Smooth muscle cell (in vitro differentiated cells): ENCODE results near the gene NFKBIA. TPM values are rescaled to one million over a fixed set of nuclear protein-coding genes. Genes with fewer than 3 reads are reported as not detected.
"Not testable (repeated sequence)": the region's sequence is repeated elsewhere in the genome, so short reads cannot be mapped to it uniquely, and the experiment has no call there.

Experiments
- DNase-seq: peaks from one replicate; lab custom pipeline; 2025; ENCODE audit not compliant: unreplicated experiment; lab: John Stamatoyannopoulos, UW
- H2AFZ ChIP-seq: fragments of 200-600 bp; sonication (generic); 2 replicates; pipeline ENCODE4 v1.6.0; 2016; ENCODE audit warnings: antibody characterized with exemption, low read depth, mild to moderate bottlenecking
- H3F3A ChIP-seq: fragments of 200-600 bp; sonication (generic); 2 replicates; pipeline ENCODE4 v1.6.0; 2017; ENCODE audit warnings: antibody characterized with exemption, low read depth
- H3K27ac ChIP-seq: fragments of 200-600 bp; sonication (generic); 2 replicates; pipeline ENCODE4 v1.5.1; 2016; ENCODE audit warnings: low read depth, mild to moderate bottlenecking
- H3K27me3 ChIP-seq: fragments of 200-600 bp; sonication (generic); 2 replicates; pipeline ENCODE4 v1.6.1; 2016; ENCODE audit warnings: low read depth, mild to moderate bottlenecking
- H3K36me3 ChIP-seq: fragments of 200-600 bp; sonication (generic); 2 replicates; pipeline ENCODE4 v1.5.1; 2016; ENCODE audit warnings: low read depth
- H3K4me1 ChIP-seq: fragments of 200-600 bp; sonication (generic); 2 replicates; pipeline ENCODE4 v1.5.1; 2016; ENCODE audit warnings: low read depth
- H3K4me2 ChIP-seq: fragments of 200-600 bp; sonication (generic); 2 replicates; pipeline ENCODE4 v1.6.0; 2016; ENCODE audit warnings: mild to moderate bottlenecking
- H3K4me3 ChIP-seq: fragments of 200-600 bp; sonication (generic); 2 replicates; pipeline ENCODE4 v1.5.1; 2016; ENCODE audit warnings: mild to moderate bottlenecking
- H3K79me2 ChIP-seq: fragments of 200-600 bp; sonication (generic); 2 replicates; pipeline ENCODE4 v1.6.0; 2016; ENCODE audit warnings: low read depth, mild to moderate bottlenecking
- H3K9ac ChIP-seq: fragments of 200-600 bp; sonication (generic); 2 replicates; pipeline ENCODE4 v1.6.0; 2016; ENCODE audit warnings: low read depth
- H3K9me3 ChIP-seq: fragments of 200-600 bp; sonication (generic); replicated peaks from 2 replicates; pipeline ENCODE4 v1.5.1; 2016; ENCODE audit warnings: low read depth
- H4K20me1 ChIP-seq: fragments of 200-600 bp; sonication (generic); 2 replicates; pipeline ENCODE4 v1.6.0; 2016; ENCODE audit warnings: low read depth
- WGBS: methylation state at CpG from one replicate; pipeline ENCODE4 v1.1.7; 2016; ENCODE audit warnings: low lambda C conversion rate; 5-methylcytosine and 5-hydroxymethylcytosine counted together
- polyA plus RNA-seq: library from polyadenylated mRNA; unstranded; fragments of >200 nt; fragmentation: Nextera tagmentation; extraction: Ambion mirVana; gene quantifications from 2 replicates; pipeline ENCODE4 v1.2.1, GENCODE V29; 2016
- total RNA-seq: library from RNA; depleted of rRNA; stranded (reverse); fragments of >200 nt; gene quantifications from 2 replicates; pipeline ENCODE4 v1.2.3, GENCODE V29; 2014
- TF ChIP-seq, protein P1 (sequence below): fragments of 200-600 bp; sonication (generic); IDR thresholded peaks from 2 replicates; pipeline ENCODE4 v1.5.1; 2017; ENCODE audit warnings: borderline replicate concordance, mild to moderate bottlenecking, antibody characterized with exemption; ENCODE audit not compliant: insufficient read depth, poor library complexity, severe bottlenecking

The NFKBIA gene
- total and polyA plus RNA-seq, 2 experiments from 2014 or later, result 215 to 223 TPM

DNA sequence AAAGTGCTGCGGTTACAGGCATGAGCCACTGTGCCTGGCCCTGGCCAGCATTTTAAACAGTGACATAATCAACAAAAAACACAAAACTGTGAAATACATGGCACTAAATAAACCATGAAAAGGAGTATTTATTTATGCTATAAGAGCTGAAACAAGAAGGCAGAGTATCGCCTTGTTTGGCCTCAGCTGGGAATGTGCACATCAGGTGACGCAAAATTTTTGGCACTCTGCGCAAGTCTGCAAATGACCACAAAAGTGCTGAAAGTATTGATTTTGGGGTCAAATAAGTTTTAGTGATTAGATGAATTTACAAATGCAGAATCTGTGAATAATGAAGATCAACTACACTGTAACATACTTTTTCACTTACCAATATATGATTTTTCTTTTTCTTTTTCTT is 36.6 kb upstream of the NFKBIA start:
- TF ChIP-seq, protein P1, sequence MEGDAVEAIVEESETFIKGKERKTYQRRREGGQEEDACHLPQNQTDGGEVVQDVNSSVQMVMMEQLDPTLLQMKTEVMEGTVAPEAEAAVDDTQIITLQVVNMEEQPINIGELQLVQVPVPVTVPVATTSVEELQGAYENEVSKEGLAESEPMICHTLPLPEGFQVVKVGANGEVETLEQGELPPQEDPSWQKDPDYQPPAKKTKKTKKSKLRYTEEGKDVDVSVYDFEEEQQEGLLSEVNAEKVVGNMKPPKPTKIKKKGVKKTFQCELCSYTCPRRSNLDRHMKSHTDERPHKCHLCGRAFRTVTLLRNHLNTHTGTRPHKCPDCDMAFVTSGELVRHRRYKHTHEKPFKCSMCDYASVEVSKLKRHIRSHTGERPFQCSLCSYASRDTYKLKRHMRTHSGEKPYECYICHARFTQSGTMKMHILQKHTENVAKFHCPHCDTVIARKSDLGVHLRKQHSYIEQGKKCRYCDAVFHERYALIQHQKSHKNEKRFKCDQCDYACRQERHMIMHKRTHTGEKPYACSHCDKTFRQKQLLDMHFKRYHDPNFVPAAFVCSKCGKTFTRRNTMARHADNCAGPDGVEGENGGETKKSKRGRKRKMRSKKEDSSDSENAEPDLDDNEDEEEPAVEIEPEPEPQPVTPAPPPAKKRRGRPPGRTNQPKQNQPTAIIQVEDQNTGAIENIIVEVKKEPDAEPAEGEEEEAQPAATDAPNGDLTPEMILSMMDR, result no peak
- no peak overlapping the region for H3K27ac ChIP-seq
- DNase-seq, result no peak
- WGBS, result 97% methylated on average over 4 of the region's 4 CpGs
- H3F3A ChIP-seq, result no peaks in the 10 kb centered on the region
- H3K79me2 ChIP-seq, result no peaks in the 10 kb centered on the region
- H4K20me1 ChIP-seq, result no peaks in the 10 kb centered on the region
- no peaks in the 10 kb centered on the region for H3K4me1 ChIP-seq
- H3K9ac ChIP-seq, result no peak overlapping the region
- H3K4me2 ChIP-seq, result no peak overlapping the region
- no peaks in the 10 kb centered on the region for H3K36me3 ChIP-seq
- no peak overlapping the region for H3K4me3 ChIP-seq
- H2AFZ ChIP-seq, result no peak overlapping the region
- no peaks in the 10 kb centered on the region for H3K9me3 ChIP-seq
- no peaks in the 10 kb centered on the region for H3K27me3 ChIP-seq

DNA sequence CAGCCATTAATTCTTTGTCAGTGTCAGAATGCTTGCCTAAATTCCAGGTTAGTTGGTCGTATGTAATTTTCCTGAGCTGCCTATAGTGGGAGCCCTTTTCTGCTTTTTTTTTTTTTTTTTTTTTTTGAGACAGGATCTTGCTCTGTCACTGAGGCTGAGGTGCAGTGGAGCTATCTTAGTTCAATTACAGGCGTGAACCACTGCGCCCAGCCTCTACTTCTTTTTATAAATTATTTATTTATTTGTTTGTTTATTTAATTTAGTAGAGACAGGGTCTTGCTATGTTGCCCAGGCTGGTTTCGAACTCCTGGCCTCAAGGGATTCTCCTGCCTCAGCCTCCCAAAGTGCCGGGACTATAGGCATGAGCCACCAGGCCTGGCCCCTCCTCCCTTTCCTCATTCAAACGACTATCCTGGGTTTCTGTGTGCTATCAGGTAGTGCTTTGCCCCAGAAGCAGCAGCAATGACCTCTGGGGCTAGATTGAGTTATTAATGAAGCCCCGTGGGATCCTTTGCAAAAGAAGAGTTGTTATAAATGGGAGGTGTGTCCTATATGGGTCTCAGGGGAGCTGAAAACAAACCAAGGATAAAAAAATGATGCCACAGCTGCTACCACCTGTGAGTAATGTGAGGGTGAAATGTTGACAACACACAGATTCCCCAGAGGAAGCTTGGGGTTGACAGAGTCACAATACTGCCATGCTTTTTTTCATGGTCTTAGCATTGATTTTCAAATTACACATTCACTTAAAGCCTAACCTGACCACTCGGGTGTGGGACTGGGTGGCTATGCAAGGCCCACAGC is 34.6 kb upstream of the NFKBIA start:
- H3K27ac ChIP-seq, result no peak overlapping the region
- no peak overlapping the region for H3K4me2 ChIP-seq
- H3K9me3 ChIP-seq, result no peaks in the 10 kb centered on the region
- H3K9ac ChIP-seq, result no peak overlapping the region
- TF ChIP-seq, protein P1, result peak; percentile 48
- H3K79me2 ChIP-seq, result no peaks in the 10 kb centered on the region
- no peaks in the 10 kb centered on the region for H3K27me3 ChIP-seq
- no peaks in the 10 kb centered on the region for H4K20me1 ChIP-seq
- 51% methylated on average over 8 of the region's 8 CpGs for WGBS
- H3K4me1 ChIP-seq, result no peaks in the 10 kb centered on the region
- H3K36me3 ChIP-seq, result no peaks in the 10 kb centered on the region
- DNase-seq, result no peak
- H3K4me3 ChIP-seq, result no peak overlapping the region
- no peak overlapping the region for H2AFZ ChIP-seq
- no peaks in the 10 kb centered on the region for H3F3A ChIP-seq

DNA sequence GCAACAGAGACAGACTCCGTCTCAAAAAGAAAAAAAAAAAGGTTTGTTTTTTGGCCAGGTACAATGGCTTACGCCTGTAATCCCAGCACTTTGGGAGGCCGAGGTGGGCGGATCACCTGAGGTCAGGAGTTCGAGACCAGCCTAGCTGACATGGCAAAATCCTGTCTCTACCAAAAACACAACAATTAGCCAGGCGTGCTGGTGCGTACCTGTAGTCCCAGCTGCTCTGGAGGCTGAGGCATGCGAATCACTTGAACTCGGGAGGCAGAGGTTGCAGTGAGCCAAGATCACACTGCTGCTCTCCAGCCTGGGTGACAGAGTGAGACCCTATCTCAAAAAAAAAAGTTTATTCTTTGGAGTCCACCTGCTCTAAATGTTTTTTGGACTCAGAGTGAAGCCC is 33.9 kb upstream of the NFKBIA start:
- H3K4me2 ChIP-seq, H3K79me2 ChIP-seq, H2AFZ ChIP-seq, H3K9me3 ChIP-seq, H3K27ac ChIP-seq, H4K20me1 ChIP-seq, H3K4me3 ChIP-seq, H3K27me3 ChIP-seq, H3F3A ChIP-seq, H3K9ac ChIP-seq, H3K36me3 ChIP-seq, DNase-seq, H3K4me1 ChIP-seq: not testable (repeated sequence)
- 95% methylated on average over 9 of the region's 9 CpGs for WGBS

DNA sequence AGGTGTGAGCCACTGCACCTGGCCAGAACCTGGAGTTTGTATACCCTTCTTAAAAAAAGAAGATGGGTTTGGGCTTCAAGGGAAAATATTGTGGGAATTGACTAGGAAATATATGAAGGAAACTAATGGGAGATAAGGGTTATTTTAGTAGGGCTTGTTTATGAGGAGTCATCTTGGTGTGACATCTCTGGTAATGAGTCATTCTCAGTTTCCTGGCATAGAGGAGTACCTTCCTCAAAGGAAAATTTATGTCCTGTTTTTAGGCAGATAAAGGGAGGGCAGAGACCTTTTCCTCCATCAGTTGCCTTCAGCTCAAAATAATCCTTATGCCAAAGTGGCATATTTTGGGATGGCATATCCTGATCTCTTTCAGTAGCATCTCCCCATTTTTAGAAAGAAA is 30.6 kb upstream of the NFKBIA start:
- no peak for DNase-seq
- Histone ChIP-seq H3K9ac (no peak overlapping the region), H3K4me1 (no peaks in the 10 kb centered on the region), H3K4me2 (no peak overlapping the region), H2AFZ (no peak overlapping the region), H3K27ac (no peak overlapping the region), H4K20me1 (no peaks in the 10 kb centered on the region), H3K27me3 (no peaks in the 10 kb centered on the region), H3K4me3 (no peak overlapping the region), H3F3A (no peaks in the 10 kb centered on the region), H3K36me3 (no peaks in the 10 kb centered on the region), H3K79me2 (no peaks in the 10 kb centered on the region), H3K9me3 (no peaks in the 10 kb centered on the region)
- TF ChIP-seq, protein P1, result no peak
